Left ventricle myocardium inferior (tissue), 1 donor: Measurements from ENCODE around the gene MACROD2. TPM values are rescaled to one million over a fixed set of nuclear protein-coding genes. Genes with fewer than 3 reads are reported as not detected.

Source experiments
- DNase-seq: peaks from one replicate; pipeline ENCODE4 v3.0.0-alpha.2; 2020
- H3K27ac ChIP-seq: fragments of 200-600 bp; replicated peaks from 2 replicates; pipeline ENCODE4 v1.8.0; 2021
- H3K27me3 ChIP-seq: fragments of 200-600 bp; 2 replicates; pipeline ENCODE4 v1.8.0; 2021; ENCODE audit warnings: low read depth
- H3K36me3 ChIP-seq: fragments of 200-600 bp; 2 replicates; pipeline ENCODE4 v1.8.0; 2021
- H3K4me1 ChIP-seq: fragments of 200-600 bp; 2 replicates; pipeline ENCODE4 v1.8.0; 2021
- H3K4me3 ChIP-seq: fragments of 200-600 bp; 2 replicates; pipeline ENCODE4 v1.8.0; 2021; ENCODE audit warnings: mild to moderate bottlenecking, moderate library complexity
- H3K9me3 ChIP-seq: fragments of 200-600 bp; replicated peaks from 2 replicates; pipeline ENCODE4 v1.8.0; 2021
- intact Hi-C: fragments of 100-400 bp; cut with micrococcal nuclease; formaldehyde crosslinking; loops from one replicate; pipeline ENCODE4 v1.11.0; 2022
- total RNA-seq: library from RNA; stranded (reverse); fragmentation: NEBNext Ultra II Directional; extraction: Animal tissue kit (Norgen Biotek cat#: 25700); gene quantifications from one replicate; pipeline ENCODE4 v1.2.1, GENCODE V29; 2021
- TF ChIP-seq, protein P1 (sequence below): fragments of 200-600 bp; IDR thresholded peaks from 2 replicates; pipeline ENCODE4 v1.8.0; 2021; ENCODE audit warnings: antibody characterized with exemption, mild to moderate bottlenecking, borderline replicate concordance
- donor health status: DM: no; HTN: yes; CAD: no; lungs with severe emphysema.

Gene MACROD2
- total RNA-seq, 1 donor from 2014 or later: 3.6 TPM

DNA sequence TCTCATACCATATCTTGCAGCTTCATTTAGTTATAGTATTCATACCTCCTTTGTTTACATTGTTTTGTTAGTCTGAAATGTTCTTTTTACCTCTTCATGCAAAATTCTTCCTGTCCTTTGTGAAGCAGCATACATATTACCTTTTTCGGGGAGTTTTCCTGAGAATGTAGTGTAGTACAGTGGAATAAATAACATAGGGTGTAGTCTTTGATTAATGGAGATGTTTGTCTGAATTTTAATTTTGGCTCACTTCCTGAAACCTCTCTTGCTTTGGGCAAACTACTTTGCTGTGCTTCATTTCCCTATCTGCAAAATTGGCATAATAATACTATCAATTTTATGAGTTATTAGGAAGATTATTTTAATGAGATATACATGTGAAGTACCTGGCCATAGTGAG, 5.6 kb downstream of the MACROD2 start:
- intact Hi-C loops: no loop called here
- TF ChIP-seq, protein P1, sequence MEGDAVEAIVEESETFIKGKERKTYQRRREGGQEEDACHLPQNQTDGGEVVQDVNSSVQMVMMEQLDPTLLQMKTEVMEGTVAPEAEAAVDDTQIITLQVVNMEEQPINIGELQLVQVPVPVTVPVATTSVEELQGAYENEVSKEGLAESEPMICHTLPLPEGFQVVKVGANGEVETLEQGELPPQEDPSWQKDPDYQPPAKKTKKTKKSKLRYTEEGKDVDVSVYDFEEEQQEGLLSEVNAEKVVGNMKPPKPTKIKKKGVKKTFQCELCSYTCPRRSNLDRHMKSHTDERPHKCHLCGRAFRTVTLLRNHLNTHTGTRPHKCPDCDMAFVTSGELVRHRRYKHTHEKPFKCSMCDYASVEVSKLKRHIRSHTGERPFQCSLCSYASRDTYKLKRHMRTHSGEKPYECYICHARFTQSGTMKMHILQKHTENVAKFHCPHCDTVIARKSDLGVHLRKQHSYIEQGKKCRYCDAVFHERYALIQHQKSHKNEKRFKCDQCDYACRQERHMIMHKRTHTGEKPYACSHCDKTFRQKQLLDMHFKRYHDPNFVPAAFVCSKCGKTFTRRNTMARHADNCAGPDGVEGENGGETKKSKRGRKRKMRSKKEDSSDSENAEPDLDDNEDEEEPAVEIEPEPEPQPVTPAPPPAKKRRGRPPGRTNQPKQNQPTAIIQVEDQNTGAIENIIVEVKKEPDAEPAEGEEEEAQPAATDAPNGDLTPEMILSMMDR: no peak
- H3K4me3 ChIP-seq: no peak overlapping the region
- no peaks in the 10 kb centered on the region for H3K9me3 ChIP-seq
- peaks cover 8% of the 10 kb centered on the region for H3K4me1 ChIP-seq
- peaks cover 9% of the 10 kb centered on the region for H3K27me3 ChIP-seq
- no peak overlapping the region for H3K27ac ChIP-seq
- no peak for DNase-seq
- no peaks in the 10 kb centered on the region for H3K36me3 ChIP-seq

- no peak for DNase-seq
- no peaks in the 10 kb centered on the region for H3K36me3 ChIP-seq
- H3K4me1 ChIP-seq: no peaks in the 10 kb centered on the region
- no peak overlapping the region for H3K4me3 ChIP-seq
- TF ChIP-seq, protein P1: no peak
- no peak overlapping the region for H3K27ac ChIP-seq
- intact Hi-C loops: no loop called here
- H3K27me3 ChIP-seq: no peaks in the 10 kb centered on the region
- H3K9me3 ChIP-seq: peaks cover 4% of the 10 kb centered on the region
Observed at GRCh38 chr20:14005996-14006395, 10.7 kb downstream of the MACROD2 start.

DNA sequence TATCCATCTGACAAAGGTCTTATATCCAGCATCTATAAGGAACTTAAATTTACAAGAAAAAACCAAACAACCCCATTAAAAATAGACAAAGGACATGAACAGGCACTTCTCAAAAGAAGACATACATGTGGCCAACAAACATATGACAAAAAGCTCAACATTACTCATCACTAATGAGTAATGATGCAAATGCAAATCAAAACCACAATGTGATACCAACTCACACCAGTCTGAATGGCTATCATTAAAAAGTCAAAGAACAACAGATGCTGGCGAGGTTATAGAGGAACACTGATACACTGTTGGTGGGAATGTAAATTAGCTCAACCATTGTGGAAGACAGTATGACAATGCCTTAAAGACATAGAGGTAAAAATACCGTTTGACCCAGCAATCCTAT, 13.9 kb downstream of the MACROD2 start:
- TF ChIP-seq, protein P1: no peak
- Histone ChIP-seq H3K27me3 (no peaks in the 10 kb centered on the region), H3K9me3 (peaks cover 19% of the 10 kb centered on the region), H3K36me3 (no peaks in the 10 kb centered on the region), H3K27ac (no peak overlapping the region), H3K4me1 (no peaks in the 10 kb centered on the region), H3K4me3 (no peak overlapping the region)
- intact Hi-C loops: no loop called here
- no peak for DNase-seq

DNA sequence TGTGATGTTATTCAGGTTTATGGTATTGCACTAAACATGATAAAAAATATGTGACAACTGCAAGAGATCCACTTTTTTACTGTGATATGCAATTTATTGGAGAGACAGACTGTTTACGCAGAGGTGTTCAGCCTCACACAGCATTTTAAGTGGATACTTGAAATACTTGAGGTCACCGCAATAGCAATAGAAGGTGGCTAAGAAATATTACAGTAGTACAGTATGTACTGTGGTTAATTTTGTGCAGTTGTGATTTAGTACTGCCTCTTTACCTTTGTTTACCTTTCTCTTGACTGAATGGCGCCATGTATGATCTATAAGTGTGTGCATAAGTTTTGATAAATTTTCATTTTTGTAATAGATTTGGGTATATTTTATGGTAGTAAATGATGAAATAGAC, 17.4 kb downstream of the MACROD2 start:
- TF ChIP-seq, protein P1: no peak
- intact Hi-C loops: no loop called here
- peaks cover 25% of the 10 kb centered on the region for H3K9me3 ChIP-seq
- no peak for DNase-seq
- H3K27me3 ChIP-seq: no peaks in the 10 kb centered on the region
- H3K4me3 ChIP-seq: no peak overlapping the region
- no peak overlapping the region for H3K27ac ChIP-seq
- no peaks in the 10 kb centered on the region for H3K4me1 ChIP-seq
- no peaks in the 10 kb centered on the region for H3K36me3 ChIP-seq

DNA sequence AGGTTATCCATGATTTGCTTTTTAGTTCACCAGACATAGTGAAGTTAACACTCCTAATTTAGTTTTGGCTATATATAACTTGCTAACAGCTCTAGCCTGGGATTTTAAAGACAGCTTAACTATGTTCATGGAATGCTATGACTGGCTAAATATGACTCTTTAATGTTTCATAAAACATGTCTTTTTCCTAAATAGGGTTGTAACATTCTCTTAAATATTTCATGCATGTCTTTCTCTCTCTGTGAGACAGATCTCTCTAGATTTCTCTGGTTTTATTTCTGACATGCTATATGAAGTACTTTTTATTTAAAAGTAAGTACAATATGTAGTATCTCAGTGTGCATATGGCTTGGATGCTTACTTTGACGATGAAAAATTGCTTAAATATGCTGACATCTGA, 35.7 kb downstream of the MACROD2 start:
- Histone ChIP-seq H3K9me3 (peaks cover 4% of the 10 kb centered on the region), H3K27me3 (no peaks in the 10 kb centered on the region), H3K36me3 (no peaks in the 10 kb centered on the region), H3K27ac (no peak overlapping the region), H3K4me3 (no peak overlapping the region), H3K4me1 (peaks cover 8% of the 10 kb centered on the region)
- DNase-seq: no peak
- intact Hi-C loops: no loop called here
- TF ChIP-seq, protein P1: no peak

DNA sequence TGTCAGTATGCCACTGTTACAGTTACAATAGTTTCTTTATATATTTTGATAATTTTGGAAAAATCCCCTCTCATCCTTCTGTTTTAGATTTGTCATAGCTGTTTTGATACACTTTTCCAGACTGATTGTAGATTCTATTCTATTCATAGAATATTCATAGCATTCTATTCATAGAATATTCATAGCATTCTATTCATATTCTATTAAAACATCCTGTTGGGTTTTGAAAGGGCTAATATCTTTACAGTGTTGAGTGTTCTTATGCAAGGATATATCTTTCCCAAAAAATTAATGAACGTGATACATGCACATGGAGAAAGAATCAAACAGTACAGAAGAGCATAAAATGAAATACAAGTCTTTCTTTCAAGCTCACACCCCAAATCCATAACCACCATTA, 38.0 kb downstream of the MACROD2 start:
- intact Hi-C loops: no loop called here
- Histone ChIP-seq H3K4me1 (peaks cover 8% of the 10 kb centered on the region), H3K4me3 (no peak overlapping the region), H3K9me3 (no peaks in the 10 kb centered on the region), H3K27me3 (no peaks in the 10 kb centered on the region), H3K27ac (no peak overlapping the region), H3K36me3 (no peaks in the 10 kb centered on the region)
- DNase-seq: no peak
- TF ChIP-seq, protein P1: no peak
